WTC11 (cell line): ENCODE measurements around the gene RAB40B. TPM values are rescaled to one million over a fixed set of nuclear protein-coding genes. Genes with fewer than 3 reads are reported as not detected.

Experiments used
- ATAC-seq: fragments of 200-7000 bp; cut with Tn5 transposase; 2 replicates; pipeline ENCODE4 v1.10.0; 2021; ENCODE audit warnings: mild to moderate bottlenecking, moderate library complexity
- CTCF ChIA-PET: fragments of 300-600 bp; sonication (Branson Sonifier 250); formaldehyde crosslinking; loops from one replicate; lab custom pipeline; 2021; ENCODE audit warnings: antibody characterized with exemption; lab: Charles Lee
- POLR2A ChIA-PET: fragments of 350-600 bp; sonication (Branson Sonifier 250); formaldehyde crosslinking; loops from one replicate; lab custom pipeline; 2021; ENCODE audit warnings: antibody characterized with exemption; lab: Charles Lee
- DNase-seq: peaks from one replicate; pipeline ENCODE4 v3.0.0; 2021; ENCODE audit warnings: low spot score
- H3K27ac Mint-ChIP-seq: 2 replicates; pipeline ENCODE4 v1.8.0; 2021; ENCODE audit warnings: mixed read lengths
- H3K27me3 Mint-ChIP-seq: 2 replicates; pipeline ENCODE4 v1.8.0; 2021; ENCODE audit warnings: low read depth, mild to moderate bottlenecking, moderate library complexity, mixed read lengths
- H3K36me3 Mint-ChIP-seq: 2 replicates; pipeline ENCODE4 v1.8.0; 2021; ENCODE audit warnings: mixed read lengths
- H3K4me1 Mint-ChIP-seq: 2 replicates; pipeline ENCODE4 v1.8.0; 2022; ENCODE audit warnings: mixed read lengths
- H3K4me3 Mint-ChIP-seq: 2 replicates; pipeline ENCODE4 v1.8.0; 2021; ENCODE audit warnings: mild to moderate bottlenecking, moderate library complexity, mixed read lengths
- H3K9me3 Mint-ChIP-seq: 2 replicates; pipeline ENCODE4 v1.8.0; 2021; ENCODE audit warnings: mixed read lengths
- AR ChIP-seq: fragments of 250-450 bp; sonication (Bioruptor Pico); IDR thresholded peaks from 2 replicates; pipeline ENCODE4 v1.9.0; 2021; ENCODE audit warnings: mild to moderate bottlenecking
- CDX4 ChIP-seq: fragments of 250-450 bp; sonication (Bioruptor Pico); IDR thresholded peaks from 2 replicates; pipeline ENCODE4 v1.9.0; 2021; ENCODE audit warnings: moderate library complexity, mild to moderate bottlenecking, inconsistent platforms, borderline replicate concordance
- CTCF ChIP-seq: fragments of 200-600 bp; IDR thresholded peaks from 2 replicates; pipeline ENCODE4 v1.8.0; 2022; ENCODE audit warnings: antibody characterized with exemption
- EMX1 ChIP-seq: fragments of 250-450 bp; sonication (Bioruptor Pico); IDR thresholded peaks from 2 replicates; pipeline ENCODE4 v1.8.0; 2021; ENCODE audit warnings: mild to moderate bottlenecking
- GABPB1 ChIP-seq: sonication (generic); formaldehyde crosslinking; IDR thresholded peaks from 2 replicates; pipeline ENCODE4 v1.8.1; 2023; ENCODE audit warnings: mild to moderate bottlenecking, missing genetic modification reagents
- HMGXB4 ChIP-seq: sonication (generic); formaldehyde crosslinking; IDR thresholded peaks from 2 replicates; pipeline ENCODE4 v1.8.1; 2023; ENCODE audit warnings: mild to moderate bottlenecking, moderate library complexity, missing genetic modification reagents
- IRF1 ChIP-seq: sonication (generic); formaldehyde crosslinking; IDR thresholded peaks from 2 replicates; pipeline ENCODE4 v1.8.0; 2023; ENCODE audit warnings: missing genetic modification reagents
- MAX ChIP-seq: sonication (generic); formaldehyde crosslinking; IDR thresholded peaks from 2 replicates; pipeline ENCODE4 v1.8.0; 2022; ENCODE audit warnings: mild to moderate bottlenecking, missing genetic modification reagents
- MYBL2 ChIP-seq: sonication (generic); formaldehyde crosslinking; IDR thresholded peaks from 2 replicates; pipeline ENCODE4 v1.8.1; 2023; ENCODE audit warnings: mild to moderate bottlenecking, moderate library complexity, missing genetic modification reagents
- OVOL2 ChIP-seq: fragments of 250-450 bp; sonication (Bioruptor Pico); IDR thresholded peaks from 2 replicates; pipeline ENCODE4 v1.9.0; 2021; ENCODE audit warnings: mild to moderate bottlenecking, borderline replicate concordance
- SMAD3 ChIP-seq: sonication (generic); formaldehyde crosslinking; IDR thresholded peaks from 2 replicates; pipeline ENCODE4 v1.8.0; 2022; ENCODE audit warnings: missing genetic modification reagents, mild to moderate bottlenecking, borderline replicate concordance
- SMAD4 ChIP-seq: sonication (generic); formaldehyde crosslinking; IDR thresholded peaks from 2 replicates; pipeline ENCODE4 v1.8.0; 2022; ENCODE audit warnings: mild to moderate bottlenecking, missing genetic modification reagents
- SOX15 ChIP-seq: fragments of 250-450 bp; sonication (Bioruptor Pico); IDR thresholded peaks from 2 replicates; pipeline ENCODE4 v1.9.0; 2021; ENCODE audit warnings: mild to moderate bottlenecking
- TEAD1 ChIP-seq: sonication (generic); formaldehyde crosslinking; IDR thresholded peaks from 2 replicates; pipeline ENCODE4 v1.8.0; 2022; ENCODE audit warnings: mild to moderate bottlenecking, missing genetic modification reagents
- TEAD4 ChIP-seq: sonication (generic); formaldehyde crosslinking; IDR thresholded peaks from 2 replicates; pipeline ENCODE4 v1.8.0; 2022; ENCODE audit warnings: mild to moderate bottlenecking, missing genetic modification reagents
- USF1 ChIP-seq: sonication (generic); formaldehyde crosslinking; IDR thresholded peaks from 2 replicates; pipeline ENCODE4 v1.8.0; 2022; ENCODE audit warnings: mild to moderate bottlenecking, missing genetic modification reagents
- ZBTB21 ChIP-seq: sonication (generic); formaldehyde crosslinking; IDR thresholded peaks from 2 replicates; pipeline ENCODE4 v1.8.1; 2023; ENCODE audit warnings: mild to moderate bottlenecking, missing genetic modification reagents, borderline replicate concordance
- ZMAT4 ChIP-seq: fragments of 250-450 bp; sonication (Bioruptor Pico); IDR thresholded peaks from 2 replicates; pipeline ENCODE4 v1.9.0; 2021; ENCODE audit warnings: mild to moderate bottlenecking
- ZNF219 ChIP-seq: sonication (generic); formaldehyde crosslinking; IDR thresholded peaks from 2 replicates; pipeline ENCODE4 v1.8.0; 2023; ENCODE audit warnings: missing genetic modification reagents, mild to moderate bottlenecking, borderline replicate concordance
- ZNF532 ChIP-seq: fragments of 250-450 bp; sonication (Bioruptor Pico); IDR thresholded peaks from 2 replicates; pipeline ENCODE4 v1.9.0; 2021; ENCODE audit warnings: mild to moderate bottlenecking, borderline replicate concordance
- total RNA-seq: library from RNA; stranded (reverse); gene quantifications from 3 replicates; pipeline ENCODE4 v1.2.3, GENCODE V29; 2021

Gene RAB40B
- total RNA-seq, 1 experiment from 2014 or later, result 3.1 TPM

- no peaks in the 10 kb centered on the region for H3K27me3 Mint-ChIP-seq
- DNase-seq (no peak), ATAC-seq (no peak)
- CTCF ChIA-PET, result interaction anchor here (1.1 to 1.6 kb wide), 4 partner anchors 19 to 134 kb away, joined by 3 to 5 read pairs (median 4); no protein-coding TSS in a partner anchor
- no peaks in the 10 kb centered on the region for H3K36me3 Mint-ChIP-seq
- no peak overlapping the region for H3K4me3 Mint-ChIP-seq
- H3K4me1 Mint-ChIP-seq, result no peaks in the 10 kb centered on the region
- TF ChIP-seq TEAD4 (CRISPR knock-in tag), result no peak
- no peak for TF ChIP-seq EMX1
- TF ChIP-seq SMAD4, result no peak
- no peak for TF ChIP-seq HMGXB4
- no peak for TF ChIP-seq SMAD3
- TF ChIP-seq ZBTB21 (CRISPR knock-in tag), result no peak
- no peak for TF ChIP-seq MAX (CRISPR knock-in tag)
- no peak for TF ChIP-seq TEAD1 (CRISPR knock-in tag)
- TF ChIP-seq USF1 (CRISPR knock-in tag), result no peak
- TF ChIP-seq ZNF219 (CRISPR knock-in tag), result no peak
- TF ChIP-seq OVOL2 (CRISPR knock-in tag), result no peak
- no peak for TF ChIP-seq CDX4
- TF ChIP-seq SOX15 (CRISPR knock-in tag), result no peak
- H3K27ac Mint-ChIP-seq, result no peak overlapping the region
- POLR2A ChIA-PET, result no interaction called here
- no peaks in the 10 kb centered on the region for H3K9me3 Mint-ChIP-seq
Observed at GRCh38 chr17:82687871-82688270, 10.6 kb downstream of the RAB40B start.

GRCh38 chr17:82687375-82687861 is 11.1 kb downstream of the RAB40B start:
- no peak overlapping the region for H3K4me3 Mint-ChIP-seq
- H3K27me3 Mint-ChIP-seq, result no peaks in the 10 kb centered on the region
- no peaks in the 10 kb centered on the region for H3K36me3 Mint-ChIP-seq
- ATAC-seq (no peak), DNase-seq (no peak)
- H3K9me3 Mint-ChIP-seq, result peaks cover 1% of the 10 kb centered on the region
- ChIA-PET POLR2A (no interaction called here), CTCF (interaction anchor here (1.1 to 1.6 kb wide), 3 partner anchors 19 to 133 kb away, joined by 3 to 5 read pairs (median 4); no protein-coding TSS in a partner anchor)
- H3K4me1 Mint-ChIP-seq, result no peaks in the 10 kb centered on the region
- no peak overlapping the region for H3K27ac Mint-ChIP-seq
- TF ChIP-seq ZNF532 (CRISPR knock-in tag) (no peak), IRF1 (no peak), MYBL2 (CRISPR knock-in tag) (no peak), ZMAT4 (CRISPR knock-in tag) (no peak), CTCF (no peak), GABPB1 (CRISPR knock-in tag) (no peak), AR (CRISPR knock-in tag) (no peak), MAX (CRISPR knock-in tag) (no peak)
